DOHH2 (cell line): ENCODE data around the gene RAPGEF3.

Source experiments
- H3F3A ChIP-seq: fragments of 200-600 bp; sonication (generic), shearing (Covaris generic); 2 replicates; pipeline ENCODE4 v1.6.0; 2016; ENCODE audit warnings: antibody characterized with exemption, mild to moderate bottlenecking; ENCODE audit not compliant: control insufficient read depth, insufficient read depth
- H3K27ac ChIP-seq: fragments of 200-600 bp; sonication (generic); 2 replicates; pipeline ENCODE4 v1.5.1; 2014; ENCODE audit warnings: low read depth, mild to moderate bottlenecking, low read length, moderate library complexity
- H3K27me3 ChIP-seq: fragments of 200-600 bp; sonication (generic); 2 replicates; pipeline ENCODE4 v1.6.1; 2014; ENCODE audit warnings: mild to moderate bottlenecking, low read length, mixed read lengths; ENCODE audit not compliant: control insufficient read depth
- H3K36me3 ChIP-seq: fragments of 200-600 bp; sonication (generic); 2 replicates; pipeline ENCODE4 v1.6.1; 2014; ENCODE audit warnings: mild to moderate bottlenecking, low read length, moderate library complexity, mixed read lengths; ENCODE audit not compliant: control insufficient read depth
- H3K4me1 ChIP-seq: fragments of 200-600 bp; sonication (generic); 2 replicates; pipeline ENCODE4 v1.6.1; 2014; ENCODE audit warnings: mild to moderate bottlenecking, low read length, mixed read lengths; ENCODE audit not compliant: control insufficient read depth
- H3K4me2 ChIP-seq: fragments of 200-600 bp; sonication (generic); 2 replicates; pipeline ENCODE4 v1.6.0; 2014; ENCODE audit warnings: mild to moderate bottlenecking, low read length, moderate library complexity
- H3K4me3 ChIP-seq: fragments of 200-600 bp; sonication (generic); 2 replicates; pipeline ENCODE4 v1.5.1; 2014; ENCODE audit warnings: mild to moderate bottlenecking, low read length, mixed read lengths
- H3K79me2 ChIP-seq: fragments of 200-600 bp; sonication (generic); 2 replicates; pipeline ENCODE4 v1.6.1; 2014; ENCODE audit warnings: mild to moderate bottlenecking, low read length, mixed read lengths; ENCODE audit not compliant: control insufficient read depth
- H3K9me2 ChIP-seq: fragments of 200-600 bp; sonication (generic); replicated peaks from 2 replicates; pipeline ENCODE4 v1.6.1; 2014; ENCODE audit warnings: mild to moderate bottlenecking, low read length, mixed read lengths; ENCODE audit not compliant: control insufficient read depth
- H3K9me3 ChIP-seq: fragments of 200-600 bp; sonication (generic); 2 replicates; pipeline ENCODE4 v1.6.1; 2014; ENCODE audit warnings: antibody characterized with exemption, low read length, mixed read lengths; ENCODE audit not compliant: control insufficient read depth, insufficient read depth
- H4K20me1 ChIP-seq: fragments of 200-600 bp; sonication (generic); 2 replicates; pipeline ENCODE4 v1.6.0; 2014; ENCODE audit warnings: low read depth, mild to moderate bottlenecking, antibody characterized with exemption, low read length, moderate library complexity; ENCODE audit not compliant: control insufficient read depth, insufficient read depth
- CTCF ChIP-seq: fragments of 200-600 bp; sonication (generic); IDR thresholded peaks from one replicate; pipeline ENCODE4 v1.5.1; 2014; ENCODE audit warnings: antibody characterized with exemption, mild to moderate bottlenecking, low read depth, low read length; ENCODE audit not compliant: poor library complexity, severe bottlenecking
- EZH2phosphoT487 ChIP-seq: fragments of 200-600 bp; sonication (generic); IDR thresholded peaks from 2 replicates; pipeline ENCODE4 v1.6.1; 2017; ENCODE audit warnings: borderline replicate concordance, mild to moderate bottlenecking, antibody characterized with exemption, low read length, moderate library complexity, mixed read lengths

RAPGEF3 gene

GRCh38 chr12:47758834-47759690, at the start of gene RAPGEF3:
Gene RAPGEF3 (minus strand): TSS chr12:47758880. CDS start chr12:47758556, 324 bp downstream.
- Histone ChIP-seq H3K27me3 (peaks cover 17% of the 10 kb centered on the region), H3K4me3 (peak within 1 kb of the TSS; percentile 78), H3K27ac (no peak within 1 kb of the TSS), H3K36me3 (no peaks in the 10 kb centered on the region), H3K4me2 (peak within 1 kb of the TSS; percentile 98), H3K9me2 (no peaks in the 10 kb centered on the region), H3K79me2 (no peaks in the 10 kb centered on the region), H4K20me1 (no peaks in the 10 kb centered on the region), H3F3A (no peaks in the 10 kb centered on the region), H3K9me3 (no peaks in the 10 kb centered on the region), H3K4me1 (peaks cover 35% of the 10 kb centered on the region)
- TF ChIP-seq EZH2phosphoT487 (no peak), CTCF (peak; percentile 69)

- Histone ChIP-seq H3K79me2 (peaks cover 99% of the 10 kb centered on the region), H4K20me1 (peaks cover 16% of the 10 kb centered on the region; the same call in 1 of the 2 replicates), H3K4me1 (peaks cover 98% of the 10 kb centered on the region), H3K9me2 (no peaks in the 10 kb centered on the region), H3F3A (peaks cover 17% of the 10 kb centered on the region), H3K9me3 (no peaks in the 10 kb centered on the region), H3K27me3 (no peaks in the 10 kb centered on the region), H3K4me2 (peak overlapping the region; percentile 99), H3K4me3 (peak overlapping the region; percentile 50), H3K36me3 (peaks cover 83% of the 10 kb centered on the region), H3K27ac (peak overlapping the region; percentile 46)
- TF ChIP-seq CTCF: no peak
- no peak for TF ChIP-seq EZH2phosphoT487
These were observed 49.4 kb upstream of the RAPGEF3 start for GRCh38 chr12:47808050-47808449.

- H3K4me1 ChIP-seq: peaks cover 99% of the 10 kb centered on the region
- H3K9me2 ChIP-seq: no peaks in the 10 kb centered on the region
- H3K36me3 ChIP-seq: peaks cover 85% of the 10 kb centered on the region
- peaks cover 100% of the 10 kb centered on the region for H3K79me2 ChIP-seq
- no peaks in the 10 kb centered on the region for H3K27me3 ChIP-seq
- H3K9me3 ChIP-seq: no peaks in the 10 kb centered on the region
- peak overlapping the region; percentile 99 for H3K4me2 ChIP-seq
- peak overlapping the region; percentile 46 for H3K27ac ChIP-seq
- H3F3A ChIP-seq: peaks cover 14% of the 10 kb centered on the region
- TF ChIP-seq CTCF (no peak), EZH2phosphoT487 (no peak)
- H3K4me3 ChIP-seq: no peak overlapping the region
- peaks cover 20% of the 10 kb centered on the region; the same call in 1 of the 2 replicates for H4K20me1 ChIP-seq
These were observed 48.7 kb upstream of the RAPGEF3 start for GRCh38 chr12:47807338-47807737.
